ENCODE measurements around the gene RNF213.
A peak's percentile ranks its signal among the peaks of the same experiment; 100 is the strongest.

Gene RNF213

GRCh38 chr17:80260791-80261158 is at the start of gene RNF213:
Gene RNF213 (plus strand): TSS chr17:80260852. CDS start chr17:80263682, 2,830 bp downstream.
- peak; percentile 76 for DNase-seq (ENCODE audit: low spot score)

GRCh38 chr17:80212109-80212508 is 48.5 kb upstream of the RNF213 start:
- DNase-seq (ENCODE audit: low spot score), result no peak

GRCh38 chr17:80212511-80212910 is 48.1 kb upstream of the RNF213 start:
- no peak for DNase-seq (ENCODE audit: low spot score)

- no peak for DNase-seq (ENCODE audit: low spot score)
Observed at GRCh38 chr17:80212962-80213642, 47.5 kb upstream of the RNF213 start.

- no peak for DNase-seq (ENCODE audit: low spot score)
Observed at GRCh38 chr17:80213643-80213975, 47.0 kb upstream of the RNF213 start.

- DNase-seq (ENCODE audit: low spot score), result no peak
Observed at GRCh38 chr17:80214012-80214877, 46.4 kb upstream of the RNF213 start.

GRCh38 chr17:80214878-80215210 is 45.8 kb upstream of the RNF213 start:
- no peak for DNase-seq (ENCODE audit: low spot score)

GRCh38 chr17:80216473-80217456 is 43.9 kb upstream of the RNF213 start:
- DNase-seq (ENCODE audit: low spot score), result no peak

- no peak for DNase-seq (ENCODE audit: low spot score)
Observed at GRCh38 chr17:80217703-80218362, 42.8 kb upstream of the RNF213 start.

- no peak for DNase-seq (ENCODE audit: low spot score)
Observed at GRCh38 chr17:80218391-80218790, 42.3 kb upstream of the RNF213 start.

GRCh38 chr17:80219013-80219762 is 41.5 kb upstream of the RNF213 start:
- no peak for DNase-seq (ENCODE audit: low spot score)

GRCh38 chr17:80219763-80220053 is 40.9 kb upstream of the RNF213 start:
- DNase-seq (ENCODE audit: low spot score), result no peak

- DNase-seq (ENCODE audit: low spot score), result no peak
Observed at GRCh38 chr17:80220054-80220735, 40.5 kb upstream of the RNF213 start, which contains the start of the genes SGSH and SLC26A11. Gene SGSH (minus strand): TSS chr17:80220333. CDS start chr17:80220313, 20 bp downstream. Gene SLC26A11 (plus strand): TSS chr17:80220427. CDS start chr17:80221561, 1,134 bp downstream.

- no peak for DNase-seq (ENCODE audit: low spot score)
Observed at GRCh38 chr17:80220736-80221215, 39.9 kb upstream of the RNF213 start.

- DNase-seq (ENCODE audit: low spot score), result no peak
Observed at GRCh38 chr17:80221351-80222105, 39.1 kb upstream of the RNF213 start.

- no peak for DNase-seq (ENCODE audit: low spot score)
Observed at GRCh38 chr17:80222376-80223141, 38.1 kb upstream of the RNF213 start.

- no peak for DNase-seq (ENCODE audit: low spot score)
Observed at GRCh38 chr17:80223142-80223815, 37.4 kb upstream of the RNF213 start.

GRCh38 chr17:80223838-80224497 is 36.7 kb upstream of the RNF213 start:
- DNase-seq (ENCODE audit: low spot score), result no peak
